T follicular helper cell (primary cell): ENCODE measurements around the gene SCGB3A2.

Source experiments
- DNase-seq: peaks from one replicate; pipeline ENCODE4 v3.0.0-alpha.2; 2020; ENCODE audit warnings: low read depth
- total RNA-seq, 2 experiments: gene quantifications; one replicate each; lab custom pipeline; 2026; lab: John Stamatoyannopoulos, UW

SCGB3A2 gene, protein sequence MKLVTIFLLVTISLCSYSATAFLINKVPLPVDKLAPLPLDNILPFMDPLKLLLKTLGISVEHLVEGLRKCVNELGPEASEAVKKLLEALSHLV
- 0 reads per million in 2 experiments for total RNA-seq

- DNase-seq = no peak
These were observed at the start of gene SCGB3A2 for GRCh38 chr5:147878066-147878759. TSS of gene SCGB3A2 (plus strand) at chr5:147878711. CDS start at chr5:147878804, 93 bp downstream.

GRCh38 chr5:147830035-147830434 is 48.5 kb upstream of the SCGB3A2 start:
- DNase-seq = no peak

- no peak for DNase-seq
These were observed 47.0 kb upstream of the SCGB3A2 start, which contains the start of gene SPINK1 for GRCh38 chr5:147831465-147831864. TSS of gene SPINK1 (minus strand) at chr5:147831671. CDS start at chr5:147831577, 94 bp downstream.

- no peak for DNase-seq
These were observed 46.0 kb upstream of the SCGB3A2 start for GRCh38 chr5:147832541-147832940.

GRCh38 chr5:147835386-147835798 is 43.1 kb upstream of the SCGB3A2 start:
- DNase-seq = no peak

DNA sequence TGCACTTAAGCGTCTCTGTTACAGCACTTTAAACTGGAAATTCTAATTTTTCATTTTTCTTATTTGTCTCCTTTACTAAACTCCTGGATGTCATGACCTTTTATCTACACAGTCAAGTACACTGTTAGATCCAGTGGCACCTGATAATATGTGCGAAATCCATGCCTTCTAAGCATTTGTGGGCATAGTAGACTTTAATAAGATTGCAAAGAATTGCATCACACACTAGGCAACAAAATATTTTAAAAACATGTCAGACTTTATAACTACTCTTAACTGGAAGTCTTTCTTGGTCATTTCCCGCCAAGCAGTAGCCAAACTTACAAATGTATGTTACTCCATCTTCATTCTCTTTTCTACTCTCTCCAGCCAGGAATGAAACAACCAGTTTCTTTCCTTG is 42.1 kb upstream of the SCGB3A2 start:
- DNase-seq = no peak

- DNase-seq = no peak
These were observed 35.6 kb upstream of the SCGB3A2 start for GRCh38 chr5:147842869-147843268.

GRCh38 chr5:147844846-147845245 is 33.7 kb upstream of the SCGB3A2 start:
- no peak for DNase-seq

GRCh38 chr5:147845618-147846017 is 32.9 kb upstream of the SCGB3A2 start:
- no peak for DNase-seq

DNA sequence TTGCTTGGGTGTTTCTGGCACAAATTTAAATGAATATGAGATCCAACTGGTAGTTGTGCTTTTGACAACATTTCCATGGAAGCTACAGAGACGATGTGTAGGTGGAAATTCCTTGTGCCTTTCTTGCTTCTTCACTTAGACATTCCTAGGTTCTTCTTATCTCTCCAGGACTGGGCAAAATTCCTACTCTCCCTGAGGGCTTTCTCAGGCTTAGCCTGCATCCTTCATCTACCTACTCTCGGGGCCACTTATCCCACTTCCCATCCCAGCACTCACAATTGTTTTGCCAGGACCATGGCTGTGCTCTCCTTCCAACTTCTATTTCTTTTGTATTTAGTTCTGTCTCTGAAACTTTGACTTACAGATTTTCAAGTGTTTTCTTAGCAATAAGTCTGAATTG is 29.3 kb upstream of the SCGB3A2 start:
- DNase-seq = no peak

DNA sequence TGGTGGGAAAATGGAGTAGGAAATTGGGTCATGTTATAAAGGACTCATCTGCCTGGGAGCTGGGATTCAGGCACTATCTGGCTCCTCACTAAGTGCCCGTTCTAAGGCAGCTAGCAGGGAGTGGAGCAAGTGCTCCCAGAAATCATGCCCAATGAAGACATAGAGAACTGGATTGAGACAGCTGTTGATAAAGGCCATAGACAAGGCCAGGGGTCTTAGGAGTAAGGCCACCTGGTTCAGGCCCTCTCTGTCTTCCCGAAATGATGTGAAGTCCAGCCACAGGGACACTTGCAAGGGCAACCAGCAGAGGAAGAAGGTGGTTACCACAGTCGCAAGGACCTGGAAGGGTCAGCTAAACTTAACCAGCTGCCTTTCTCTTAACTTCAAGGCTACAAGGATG is 26.9 kb upstream of the SCGB3A2 start:
- DNase-seq = no peak

GRCh38 chr5:147852365-147852764 is 26.1 kb upstream of the SCGB3A2 start:
- DNase-seq = no peak

DNA sequence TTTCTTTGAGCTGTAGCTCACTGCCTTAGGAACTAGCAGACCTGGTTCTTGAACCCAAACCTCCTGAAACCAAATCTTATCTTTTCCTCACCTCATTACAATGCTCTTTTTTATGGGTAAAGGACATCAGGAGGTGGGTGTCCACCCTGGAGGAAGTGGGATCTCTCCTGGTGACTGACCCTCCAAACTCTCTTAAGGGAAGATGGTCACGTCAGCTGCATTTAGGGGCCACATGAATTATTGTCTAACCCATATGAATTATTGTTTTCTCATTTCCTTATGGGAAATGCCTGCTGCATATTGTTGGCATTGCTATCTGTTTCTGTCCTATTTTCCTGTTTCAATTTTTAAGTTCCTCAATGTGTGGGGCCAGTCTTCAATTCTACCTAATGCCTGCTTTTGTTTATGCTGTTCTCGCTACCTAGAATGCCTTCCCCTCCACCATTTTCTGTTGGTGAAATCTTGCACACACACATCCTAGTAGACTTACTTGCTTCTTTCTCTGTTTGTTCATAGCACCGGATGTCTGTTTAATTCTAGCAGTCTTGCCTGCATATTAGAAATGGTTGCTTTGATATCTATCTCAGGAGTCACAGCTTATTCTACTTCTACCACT is 25.0 kb upstream of the SCGB3A2 start:
- no peak for DNase-seq

- no peak for DNase-seq
These were observed 24.2 kb upstream of the SCGB3A2 start for GRCh38 chr5:147854331-147854730.

DNA sequence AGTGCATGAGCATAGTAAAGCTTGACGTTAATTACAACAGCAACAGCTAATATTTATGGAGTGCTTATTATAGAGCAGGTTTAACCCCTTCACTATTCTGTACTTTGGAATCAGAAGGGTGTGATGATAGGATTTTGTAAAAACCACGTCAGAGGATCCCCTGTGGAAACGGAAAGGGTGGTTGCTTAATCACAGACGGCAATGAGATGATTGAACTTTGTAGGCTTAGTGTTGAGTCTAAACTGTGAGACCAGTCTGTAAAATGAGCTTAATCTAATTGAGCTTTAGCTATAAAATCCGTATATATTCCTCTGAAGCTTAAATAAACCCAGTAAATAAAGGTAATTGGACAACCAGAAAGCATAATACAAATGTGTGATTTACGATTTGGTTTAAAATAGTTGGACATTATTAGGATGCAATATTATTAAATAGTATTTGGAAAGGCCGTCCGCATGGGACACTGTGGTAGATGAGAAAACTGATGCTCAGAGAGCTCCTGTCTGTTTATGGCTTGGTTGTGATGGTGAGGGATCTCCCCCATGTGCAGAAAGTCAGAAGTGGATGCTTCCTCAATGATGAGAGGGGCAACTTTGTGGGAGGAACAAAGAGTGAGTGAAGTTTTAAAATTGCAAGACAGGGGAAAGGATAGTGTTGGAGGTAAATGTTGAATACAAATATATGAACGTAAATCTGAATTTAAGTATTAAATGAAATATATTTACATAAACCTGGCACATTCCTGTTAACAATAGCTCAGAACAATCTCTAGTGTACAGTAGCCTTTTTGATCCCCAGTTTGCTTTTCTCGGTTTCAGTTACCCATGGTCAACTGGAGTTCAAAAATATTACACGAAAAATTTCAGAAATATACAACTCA is 23.4 kb upstream of the SCGB3A2 start:
- DNase-seq = no peak

DNA sequence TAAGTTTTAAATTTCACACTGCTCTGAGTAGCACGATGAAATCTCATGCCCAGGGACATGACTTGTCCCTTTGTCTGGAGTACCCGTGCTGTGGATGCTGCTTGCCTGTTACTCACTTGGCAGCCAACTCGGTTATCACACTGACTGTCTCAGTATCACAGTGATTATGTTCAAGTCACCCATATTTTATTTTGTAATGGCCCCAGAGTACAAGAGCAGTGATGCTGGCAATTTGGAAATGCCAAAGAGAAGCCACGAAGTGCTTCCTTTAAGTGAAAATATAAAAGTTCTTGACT is 22.8 kb upstream of the SCGB3A2 start:
- DNase-seq = no peak

DNA sequence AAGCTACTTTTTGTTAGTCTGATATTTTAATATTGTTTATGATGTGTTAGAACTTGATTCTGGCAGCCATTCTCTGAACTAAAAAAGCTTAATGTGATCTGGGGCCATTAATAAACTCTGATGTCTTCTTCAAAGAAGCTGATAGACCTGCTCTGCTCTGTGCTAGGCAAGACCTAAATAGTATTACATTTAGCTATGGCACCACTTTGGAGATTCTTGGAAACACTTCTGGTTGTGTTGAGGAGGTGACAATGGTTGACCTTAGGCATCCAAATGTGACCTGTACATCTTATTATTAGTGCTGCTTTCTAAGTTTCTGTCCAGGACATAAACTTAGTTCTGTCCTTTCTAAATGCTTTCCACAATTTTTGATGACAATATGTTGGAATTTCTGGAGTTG is 21.7 kb upstream of the SCGB3A2 start:
- no peak for DNase-seq

DNA sequence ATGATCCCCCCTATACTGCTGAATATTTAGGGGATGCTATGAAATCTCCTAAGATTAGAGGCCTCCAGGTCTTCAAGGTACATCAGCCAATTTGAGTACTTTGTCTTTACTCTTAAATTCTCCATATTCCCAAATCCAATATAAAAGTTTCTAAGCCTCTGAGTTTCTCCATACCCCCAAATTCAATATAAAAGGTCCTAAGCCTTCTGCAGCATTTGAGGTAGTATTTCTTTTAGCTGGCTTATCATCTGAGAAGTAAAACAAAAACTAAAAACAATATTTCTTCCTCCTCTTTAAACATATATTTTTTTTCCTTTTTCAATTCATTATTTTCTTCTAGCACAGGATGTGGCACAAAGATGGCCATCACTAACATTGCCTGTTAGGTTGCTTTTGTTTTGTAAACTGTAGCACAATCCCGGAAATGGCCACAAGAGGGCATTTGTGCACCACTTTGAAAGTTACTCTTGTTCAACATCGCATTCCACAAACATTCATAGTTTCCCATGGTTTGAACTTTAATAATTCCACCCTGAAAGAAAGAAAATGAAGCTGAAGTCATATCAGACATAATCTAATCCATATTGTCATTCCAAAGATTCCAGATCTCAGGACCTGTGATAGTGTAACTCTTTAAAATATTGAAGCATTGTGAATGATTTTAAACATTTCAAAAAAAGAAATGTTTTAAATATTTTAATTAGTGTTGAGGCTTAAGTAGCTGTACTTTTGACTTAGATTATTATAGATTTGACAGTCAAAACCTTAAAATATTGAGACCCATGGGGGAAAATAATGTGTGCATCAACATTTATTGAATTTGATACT is 21.0 kb upstream of the SCGB3A2 start:
- peak; percentile 0 for DNase-seq

GRCh38 chr5:147858565-147858964 is 19.9 kb upstream of the SCGB3A2 start:
- no peak for DNase-seq

GRCh38 chr5:147859962-147860640 is 18.4 kb upstream of the SCGB3A2 start:
- no peak for DNase-seq

DNA sequence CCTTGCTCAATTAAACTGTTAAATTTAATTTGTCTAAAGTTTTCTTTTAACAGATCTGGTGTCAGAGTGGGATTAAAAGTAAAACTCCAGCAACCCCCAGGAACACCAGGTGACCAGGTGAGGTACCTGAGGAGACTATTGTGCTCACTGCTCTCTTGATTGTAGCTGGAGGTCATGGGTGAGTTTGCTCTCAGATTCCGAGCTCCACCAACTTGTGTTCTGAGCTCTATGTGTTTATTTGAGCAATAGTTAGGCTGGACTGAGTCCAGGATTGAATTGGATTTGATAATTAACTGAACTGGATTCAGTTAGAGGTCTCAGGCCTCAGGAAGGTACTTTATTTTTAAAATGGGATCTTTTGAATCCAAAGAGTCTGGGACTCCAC is 17.9 kb upstream of the SCGB3A2 start:
- DNase-seq = no peak
